Testis (tissue), 3 donors: ENCODE data around the gene TENT4A. TPM values are rescaled to one million over a fixed set of nuclear protein-coding genes. Genes with fewer than 3 reads are reported as not detected.

ENCODE experiments used
- DNase-seq: peaks from one replicate; pipeline ENCODE4 v3.0.0-alpha.2; 2019
- H3K27ac ChIP-seq, 2 donors: fragments of 200-600 bp; sonication (generic); one replicate each; pipeline ENCODE4 v1.5.1; 2019
- H3K27me3 ChIP-seq: fragments of 200-600 bp; sonication (generic); one replicate; pipeline ENCODE4 v1.5.1; 2019
- H3K36me3 ChIP-seq: fragments of 200-600 bp; sonication (generic); one replicate; pipeline ENCODE4 v1.5.1; 2017; ENCODE audit warnings: low read depth; ENCODE audit errors: missing control alignments
- H3K4me1 ChIP-seq: fragments of 200-600 bp; sonication (generic); one replicate; pipeline ENCODE4 v1.5.1; 2019
- H3K4me3 ChIP-seq, 2 donors: fragments of 200-600 bp; sonication (generic); one replicate each; pipeline ENCODE4 v1.5.1; 2017 to 2019
- H3K9me3 ChIP-seq: fragments of 200-600 bp; sonication (generic); one replicate; pipeline ENCODE4 v1.5.1; 2017
- POLR2A ChIP-seq: fragments of 450-650 bp; IDR thresholded peaks from one replicate; pipeline ENCODE4 v1.6.1; 2017; ENCODE audit warnings: antibody characterized with exemption, mild to moderate bottlenecking, moderate library complexity
- WGBS, 2 donors: methylation state at CpG; one replicate each; pipeline ENCODE4 v1.1.5; 2018; 5-methylcytosine and 5-hydroxymethylcytosine counted together
- intact Hi-C: fragments of 100-400 bp; cut with DNase I; formaldehyde crosslinking; loops from one replicate; pipeline ENCODE4 v1.15.1; 2023; ENCODE audit warnings: low total_unique reads
- polyA plus RNA-seq: library from polyadenylated mRNA; stranded (reverse); fragments of 350-450 nt; fragmentation: Illumina TruSeq; extraction: RNeasy Lipid Tissue Mini Kit (QIAGEN cat#74804); gene quantifications from one replicate; pipeline ENCODE4 v1.2.3, GENCODE V29; 2014; ENCODE audit warnings: low read depth, low replicate concordance; ENCODE audit not compliant: insufficient read depth
- total RNA-seq, 2 donors: library from RNA; depleted of rRNA; stranded (reverse); fragments of >200 nt; gene quantifications; one replicate each; pipeline ENCODE4 v1.2.3, GENCODE V29; 2016
- TF ChIP-seq, protein P1 (sequence below), 3 experiments: fragments of 450-650 bp in 2 of 3; fragments of 200-600 bp in 1 of 3; sonication (generic) in 1 of 3; IDR thresholded peaks; one replicate each; pipeline ENCODE4 v1.5.1; 2016 to 2019; ENCODE audit warnings: antibody characterized with exemption in 3 of 3, mild to moderate bottlenecking in 2 of 3, moderate library complexity in 1 of 3

Gene TENT4A
- total and polyA plus RNA-seq, 3 donors from 2014 or later: 23.1 to 51.3 (median 46.2) TPM

- no peaks in the 10 kb centered on the region for H3K27me3 ChIP-seq
- 92% methylated on average over 24 of the region's 24 CpGs for WGBS, 2 donors
- intact Hi-C loops: no loop called here
- no peak overlapping the region for H3K27ac ChIP-seq
- no peaks in the 10 kb centered on the region for H3K36me3 ChIP-seq
- no peak for TF ChIP-seq POLR2A
- TF ChIP-seq, protein P1, sequence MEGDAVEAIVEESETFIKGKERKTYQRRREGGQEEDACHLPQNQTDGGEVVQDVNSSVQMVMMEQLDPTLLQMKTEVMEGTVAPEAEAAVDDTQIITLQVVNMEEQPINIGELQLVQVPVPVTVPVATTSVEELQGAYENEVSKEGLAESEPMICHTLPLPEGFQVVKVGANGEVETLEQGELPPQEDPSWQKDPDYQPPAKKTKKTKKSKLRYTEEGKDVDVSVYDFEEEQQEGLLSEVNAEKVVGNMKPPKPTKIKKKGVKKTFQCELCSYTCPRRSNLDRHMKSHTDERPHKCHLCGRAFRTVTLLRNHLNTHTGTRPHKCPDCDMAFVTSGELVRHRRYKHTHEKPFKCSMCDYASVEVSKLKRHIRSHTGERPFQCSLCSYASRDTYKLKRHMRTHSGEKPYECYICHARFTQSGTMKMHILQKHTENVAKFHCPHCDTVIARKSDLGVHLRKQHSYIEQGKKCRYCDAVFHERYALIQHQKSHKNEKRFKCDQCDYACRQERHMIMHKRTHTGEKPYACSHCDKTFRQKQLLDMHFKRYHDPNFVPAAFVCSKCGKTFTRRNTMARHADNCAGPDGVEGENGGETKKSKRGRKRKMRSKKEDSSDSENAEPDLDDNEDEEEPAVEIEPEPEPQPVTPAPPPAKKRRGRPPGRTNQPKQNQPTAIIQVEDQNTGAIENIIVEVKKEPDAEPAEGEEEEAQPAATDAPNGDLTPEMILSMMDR (IDR thresholded peaks at IDR 0.05): no peak
- H3K4me3 ChIP-seq: no peak overlapping the region
- H3K4me1 ChIP-seq: peaks cover 12% of the 10 kb centered on the region
- no peaks in the 10 kb centered on the region for H3K9me3 ChIP-seq
- no peak for DNase-seq
Measured at GRCh38 chr5:6737043-6737941, 24.1 kb downstream of the TENT4A start.

DNA sequence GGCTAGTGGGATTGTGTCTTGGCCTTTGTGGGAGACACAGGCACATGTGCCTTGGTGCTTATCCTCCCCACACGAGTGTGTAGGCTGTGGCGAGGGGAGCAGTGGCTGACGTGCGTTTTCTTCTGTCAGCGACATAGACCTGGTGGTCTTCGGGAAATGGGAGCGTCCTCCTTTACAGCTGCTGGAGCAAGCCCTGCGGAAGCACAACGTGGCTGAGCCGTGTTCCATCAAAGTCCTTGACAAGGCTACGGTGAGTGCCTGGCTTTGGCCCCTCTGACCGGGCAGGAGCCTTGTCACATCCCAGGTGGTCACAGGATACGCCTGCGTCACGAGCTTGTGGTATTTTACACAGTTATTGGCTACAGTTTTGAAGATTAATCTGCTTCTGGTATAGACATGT lies 26.4 kb downstream of the TENT4A start:
- H3K36me3 ChIP-seq: no peaks in the 10 kb centered on the region
- no peaks in the 10 kb centered on the region for H3K4me1 ChIP-seq
- TF ChIP-seq POLR2A: no peak
- TF ChIP-seq, protein P1 (IDR thresholded peaks at IDR 0.05): no peak
- 91 to 93% methylated on average over 14 to 15 of the region's 15 CpGs for WGBS, 2 donors
- no peaks in the 10 kb centered on the region for H3K27me3 ChIP-seq
- intact Hi-C loops: no loop called here
- DNase-seq: no peak
- no peak overlapping the region for H3K4me3 ChIP-seq
- H3K27ac ChIP-seq: no peak overlapping the region
- H3K9me3 ChIP-seq: no peaks in the 10 kb centered on the region

DNA sequence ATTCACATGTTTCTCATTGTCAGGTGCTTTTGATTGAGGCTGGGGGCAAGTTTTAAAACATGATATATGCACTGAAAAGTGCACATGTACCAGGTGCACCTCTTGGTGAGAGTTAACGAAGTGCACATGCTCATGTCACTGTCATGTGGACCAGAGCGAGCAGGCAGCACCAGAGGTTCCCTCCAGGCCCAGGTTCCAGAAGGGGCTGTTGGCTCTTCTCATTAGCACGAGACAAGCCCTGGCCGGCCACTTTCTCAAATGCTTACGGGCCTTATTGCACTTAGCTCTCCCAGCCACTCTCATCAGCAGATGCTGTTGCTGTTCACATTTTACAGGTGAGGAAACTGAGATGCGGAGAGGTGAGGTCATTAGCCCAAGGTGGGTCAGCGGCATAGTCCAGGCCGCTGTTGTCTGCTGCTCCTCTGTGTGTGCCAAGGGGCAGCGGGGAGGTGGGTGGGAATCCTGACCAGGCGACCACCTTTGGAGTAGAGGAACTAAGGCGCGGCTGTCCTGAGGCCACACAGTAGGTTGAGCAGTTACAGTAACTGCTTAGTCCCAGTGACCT lies 27.4 kb downstream of the TENT4A start:
- no peak overlapping the region for H3K27ac ChIP-seq
- no peak for TF ChIP-seq POLR2A
- no peak for DNase-seq
- no peak overlapping the region for H3K4me3 ChIP-seq
- H3K27me3 ChIP-seq: no peaks in the 10 kb centered on the region
- no peaks in the 10 kb centered on the region for H3K36me3 ChIP-seq
- no peaks in the 10 kb centered on the region for H3K4me1 ChIP-seq
- no peaks in the 10 kb centered on the region for H3K9me3 ChIP-seq
- intact Hi-C loops: no loop called here
- WGBS, 2 donors: 86% methylated on average over 12 of the region's 12 CpGs

GRCh38 chr5:6742081-6742758 lies 29.0 kb downstream of the TENT4A start:
- Histone ChIP-seq H3K27ac (no peak overlapping the region), H3K9me3 (no peaks in the 10 kb centered on the region), H3K27me3 (no peaks in the 10 kb centered on the region), H3K4me3 (no peak overlapping the region), H3K4me1 (no peaks in the 10 kb centered on the region), H3K36me3 (no peaks in the 10 kb centered on the region)
- DNase-seq: no peak
- 87 to 90% methylated on average over 13 of the region's 13 CpGs for WGBS, 2 donors
- TF ChIP-seq POLR2A: no peak
- TF ChIP-seq, protein P1 (IDR thresholded peaks at IDR 0.05): no peak
- intact Hi-C loops: no loop called here

DNA sequence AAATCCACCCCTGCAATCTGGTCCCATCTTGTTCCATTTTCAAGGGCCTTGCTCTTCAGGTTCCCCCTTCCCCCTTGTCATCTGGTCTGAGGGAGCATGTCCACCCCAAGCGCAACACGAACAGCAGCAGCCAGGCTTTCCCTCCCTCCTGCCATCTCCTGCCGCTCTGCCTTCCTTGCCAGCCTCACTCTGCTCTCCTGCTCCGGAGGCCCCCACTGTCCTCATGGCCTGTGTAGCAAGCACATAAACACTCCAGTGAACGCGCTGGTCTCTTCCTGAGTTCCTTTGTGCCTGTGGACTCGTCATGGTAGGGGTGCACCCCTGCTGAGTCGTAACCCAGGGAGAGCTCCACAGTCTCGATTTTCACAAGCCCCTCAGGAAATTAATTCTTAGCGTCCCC lies 29.9 kb downstream of the TENT4A start:
- no peak for DNase-seq
- Histone ChIP-seq H3K36me3 (no peaks in the 10 kb centered on the region), H3K27me3 (no peaks in the 10 kb centered on the region), H3K9me3 (no peaks in the 10 kb centered on the region), H3K4me1 (no peaks in the 10 kb centered on the region), H3K27ac (no peak overlapping the region), H3K4me3 (no peak overlapping the region)
- no peak for TF ChIP-seq POLR2A
- TF ChIP-seq, protein P1 (IDR thresholded peaks at IDR 0.05): no peak
- WGBS, 2 donors: 82 to 85% methylated on average over 10 of the region's 10 CpGs
- intact Hi-C loops: no loop called here
